GM21423 (cell line): ENCODE results near the gene CYTH3.

Experiments used
- ATAC-seq: cut with Tn5 transposase; IDR thresholded peaks from one replicate; pipeline ENCODE4 v1.9.1; 2021; ENCODE audit warnings: mild to moderate bottlenecking, moderate library complexity; ENCODE audit not compliant: unreplicated experiment

The CYTH3 gene

GRCh38 chr7:6116211-6116610 is 156.2 kb downstream of the CYTH3 start:
- ATAC-seq: no peak
